Caki2 (cell line): ENCODE data around the gene DOCK10. TPM values are rescaled to one million over a fixed set of nuclear protein-coding genes. Genes with fewer than 3 reads are reported as not detected.

Source experiments
- DNase-seq: peaks from one replicate; pipeline ENCODE4 v3.0.0-alpha.2; 2015; ENCODE audit warnings: low read depth
- in situ Hi-C: cut with HindIII; loops from 2 replicates; pipeline ENCODE4 v1.10.0; 2016; ENCODE audit warnings: low sequenced_read_pairs, low pct_unique_long_range_greater_than_20kb, mixed read lengths
- total RNA-seq: library from RNA; depleted of rRNA; stranded (reverse); fragments of >200 nt; shearing (Covaris generic); gene quantifications from 2 replicates; pipeline ENCODE4 v1.2.3, GENCODE V29; 2014; ENCODE audit warnings: low replicate concordance

The DOCK10 gene
- total RNA-seq, 1 experiment from 2014 or later: 11.6 TPM

DNA sequence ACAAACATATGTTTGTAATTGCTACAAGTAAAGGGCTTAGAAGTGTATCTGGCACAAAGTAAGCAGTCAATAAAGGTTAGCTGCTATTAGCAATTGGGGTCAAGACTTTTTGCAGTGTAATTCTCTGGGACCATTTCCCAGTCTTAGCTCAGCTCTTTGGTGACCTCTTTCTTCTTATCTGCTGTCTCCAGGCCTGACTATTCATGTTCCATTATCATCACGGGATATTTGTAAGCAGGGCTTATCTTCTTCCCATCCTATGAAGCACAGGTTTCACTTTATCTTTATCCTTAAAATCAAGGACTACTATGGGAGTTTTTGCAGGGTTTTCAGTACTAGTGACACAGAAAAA is 131.7 kb downstream of the DOCK10 start:
- DNase-seq: no peak
- in situ Hi-C loops: no loop called here

DNA sequence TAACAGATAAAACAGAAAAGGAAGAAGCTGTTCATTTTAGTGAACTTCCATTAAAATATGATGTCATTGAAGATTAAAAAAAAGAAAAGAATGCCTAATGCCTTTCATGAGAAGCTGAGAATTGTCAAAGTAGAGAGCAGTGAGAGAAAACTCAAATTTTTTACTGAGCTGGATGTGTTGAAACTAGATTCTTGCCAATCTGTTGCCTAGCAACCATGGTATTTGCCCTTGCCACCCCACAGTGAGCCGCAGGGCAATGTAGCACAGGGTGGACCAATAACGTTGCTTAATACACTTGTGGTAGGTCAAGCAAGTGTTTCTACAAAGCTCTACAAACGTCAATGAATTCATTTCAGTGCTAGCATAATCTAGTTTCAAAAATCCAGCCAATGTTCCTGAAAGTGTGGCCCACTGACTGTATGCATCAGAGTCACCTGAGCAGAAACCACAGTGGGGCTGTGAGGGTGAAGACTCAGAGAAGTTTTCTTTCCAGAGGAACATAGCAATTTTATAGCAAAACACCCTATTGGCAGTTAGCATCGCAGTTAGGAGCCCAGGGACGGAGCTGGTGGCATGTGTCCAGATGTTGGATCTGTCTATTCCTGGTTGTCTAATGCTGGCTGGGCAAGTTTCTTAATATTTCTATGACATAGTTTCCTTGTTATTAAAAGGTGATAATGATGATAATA is 132.2 kb downstream of the DOCK10 start:
- in situ Hi-C loops: no loop called here
- DNase-seq: peak; percentile 65

DNA sequence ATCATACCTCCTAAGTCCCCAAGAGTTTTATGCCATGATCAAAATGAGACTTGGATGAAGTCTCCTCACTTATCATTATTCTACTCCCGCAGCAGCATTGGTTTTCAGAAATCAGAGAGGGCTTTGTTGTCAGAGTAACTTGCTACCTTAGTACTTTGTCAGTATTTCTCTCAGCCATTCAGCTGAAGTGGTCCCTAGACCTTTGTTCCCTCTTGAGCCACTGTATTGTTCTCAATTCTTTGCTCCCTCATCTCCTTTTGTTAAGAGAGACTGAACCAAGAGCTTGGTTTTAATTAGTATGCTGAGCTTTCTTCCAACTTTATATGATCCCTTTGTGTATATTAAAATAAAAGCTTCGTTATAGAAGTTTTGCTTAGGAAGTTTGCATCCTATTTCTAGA is 133.4 kb downstream of the DOCK10 start:
- in situ Hi-C loops: no loop called here

DNA sequence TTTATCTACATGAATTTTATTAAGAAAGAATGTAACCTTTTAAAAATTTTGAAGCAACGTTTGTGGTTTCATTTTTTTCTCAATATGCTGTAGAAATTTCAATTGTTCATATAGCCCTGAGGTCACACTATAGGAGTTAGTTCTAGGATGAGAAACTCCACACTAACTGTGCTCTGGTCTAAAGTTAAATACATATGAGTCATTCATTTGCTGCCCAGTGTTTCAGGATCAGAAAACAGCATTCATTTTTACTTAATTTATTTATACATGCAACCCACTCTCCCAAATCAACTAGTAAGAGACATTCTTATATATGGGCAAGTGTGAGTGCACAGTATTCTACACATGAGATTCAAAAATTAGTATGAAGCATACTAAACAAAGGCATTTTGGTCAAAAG is 137.9 kb downstream of the DOCK10 start:
- DNase-seq: no peak
- in situ Hi-C loops: no loop called here

More for the DNA sequence above, 133.4 kb downstream of the DOCK10 start:
- no peak for DNase-seq

GRCh38 chr2:224903621-224904020 is 138.6 kb downstream of the DOCK10 start:
- in situ Hi-C loops: no loop called here
- no peak for DNase-seq

- in situ Hi-C loops: no loop called here
- no peak for DNase-seq
These were observed 141.1 kb downstream of the DOCK10 start for GRCh38 chr2:224901121-224901676.

DNA sequence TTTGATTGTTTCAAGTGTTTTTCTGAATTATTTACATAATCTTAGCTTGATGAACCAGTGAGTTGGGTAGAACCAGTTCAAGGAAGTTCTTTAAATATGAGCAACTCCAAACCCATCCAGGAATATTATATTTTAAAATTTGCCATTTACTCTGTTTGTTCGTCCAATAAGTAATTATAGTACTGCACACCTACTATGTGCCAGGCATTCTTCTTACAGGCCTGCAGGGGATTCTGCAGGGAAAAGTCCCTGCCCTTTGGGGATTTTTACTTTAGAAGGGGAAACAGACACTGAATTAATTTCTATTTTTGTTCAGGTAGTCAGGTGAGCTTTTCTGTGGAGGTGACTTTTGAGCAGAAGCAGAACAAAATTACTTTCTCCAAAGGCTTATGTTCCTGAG is 146.9 kb downstream of the DOCK10 start:
- in situ Hi-C loops: no loop called here
- no peak for DNase-seq

- DNase-seq: no peak
- in situ Hi-C loops: no loop called here
These were observed 147.9 kb downstream of the DOCK10 start for GRCh38 chr2:224894356-224894755.

- DNase-seq: no peak
- in situ Hi-C loops: no loop called here
These were observed 148.4 kb downstream of the DOCK10 start for GRCh38 chr2:224893848-224894247.

DNA sequence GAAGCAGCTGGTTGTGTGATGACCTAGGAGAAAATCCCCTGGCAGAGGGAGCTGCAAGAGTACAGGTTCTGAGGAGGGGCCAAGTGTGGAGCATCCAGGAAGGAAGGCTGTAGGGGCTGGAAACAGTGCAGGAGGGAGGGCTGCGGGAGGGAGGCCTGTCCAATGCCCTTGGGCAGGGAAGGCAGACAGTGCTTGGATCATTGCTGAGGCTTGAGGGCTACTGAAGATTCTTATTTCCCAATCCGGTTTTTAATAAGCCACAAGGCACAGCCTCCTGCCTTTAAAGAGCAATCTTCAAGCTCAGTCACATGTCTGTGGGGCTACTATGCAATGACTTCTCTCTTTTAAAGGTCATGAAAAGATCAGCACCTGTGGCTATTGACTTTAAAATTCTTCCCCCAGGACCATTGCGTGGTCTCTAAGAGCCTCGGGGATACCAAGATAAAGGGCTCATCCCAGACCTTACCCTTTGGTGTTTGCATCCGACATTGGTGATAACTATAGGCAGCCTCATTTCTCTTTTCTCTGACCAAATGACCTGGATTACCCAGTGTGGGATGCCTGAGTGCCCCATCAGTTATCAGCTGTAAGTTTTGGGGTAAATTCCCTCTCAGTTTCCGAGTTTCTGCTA is 149.6 kb downstream of the DOCK10 start:
- no peak for DNase-seq
- in situ Hi-C loops: no loop called here

- in situ Hi-C loops: no loop called here
- DNase-seq: no peak
These were observed 151.9 kb downstream of the DOCK10 start for GRCh38 chr2:224890372-224890771.

GRCh38 chr2:224887141-224887540 is 155.1 kb downstream of the DOCK10 start:
- DNase-seq: no peak
- in situ Hi-C loops: no loop called here

DNA sequence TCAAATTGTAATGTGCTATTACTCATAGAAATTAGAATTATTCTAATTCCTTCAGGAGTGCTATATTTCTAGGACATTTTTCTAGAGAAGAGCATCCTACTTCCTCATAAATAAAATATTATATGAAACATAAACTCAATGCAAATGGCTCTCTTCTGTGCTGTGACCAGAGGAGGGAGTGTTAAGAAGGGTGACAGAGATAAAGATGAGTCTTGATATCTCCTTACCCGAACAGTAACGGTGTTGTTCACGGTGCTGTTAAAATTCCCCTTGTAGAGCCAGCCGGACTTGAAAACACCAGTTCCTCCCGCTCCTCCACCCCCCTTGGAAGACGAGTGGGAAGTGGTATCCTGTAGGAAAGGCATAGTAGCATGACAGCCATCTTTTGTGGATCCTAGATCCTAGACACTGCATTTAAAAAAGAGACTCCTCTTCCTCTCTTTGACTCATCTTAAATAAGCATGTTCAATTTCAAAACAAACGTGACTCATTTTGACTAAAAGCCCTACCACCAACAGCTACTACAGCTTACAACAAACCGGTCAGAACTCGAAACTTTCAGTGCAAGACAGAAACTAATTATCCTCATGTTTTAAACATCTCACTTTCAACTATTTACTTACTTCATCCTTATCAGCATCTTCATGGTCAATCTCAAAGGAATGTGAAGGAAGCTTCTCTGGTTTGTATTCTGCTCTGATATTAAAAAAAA is 156.3 kb downstream of the DOCK10 start:
- in situ Hi-C loops: no loop called here
- DNase-seq: peak; percentile 58

GRCh38 chr2:224885291-224885690 is 157.0 kb downstream of the DOCK10 start:
- in situ Hi-C loops: no loop called here
- no peak for DNase-seq

DNA sequence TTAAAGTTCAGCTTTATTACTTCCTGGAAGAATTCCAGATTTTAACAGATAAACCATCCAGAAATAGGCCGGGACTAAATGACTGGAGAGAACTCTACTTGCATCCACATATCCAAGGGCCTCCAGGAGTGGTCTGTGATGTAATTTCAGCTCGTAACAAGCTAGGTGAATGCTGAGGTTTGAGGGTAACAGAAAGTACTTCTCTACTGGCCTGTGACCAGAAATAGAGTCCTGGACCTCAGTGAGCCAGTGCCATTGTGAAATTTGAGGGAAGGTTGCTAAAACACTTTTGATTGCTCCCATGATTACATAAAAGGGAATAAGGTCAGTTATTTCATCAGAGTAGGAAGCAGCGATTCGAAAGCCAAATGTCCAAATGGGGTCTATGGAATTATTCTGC is 158.1 kb downstream of the DOCK10 start:
- in situ Hi-C loops: no loop called here

GRCh38 chr2:224883700-224884099 is 158.6 kb downstream of the DOCK10 start:
- DNase-seq: peak; percentile 59
- in situ Hi-C loops: no loop called here

More for the DNA sequence above, 158.1 kb downstream of the DOCK10 start:
- DNase-seq: peak; percentile 66

DNA sequence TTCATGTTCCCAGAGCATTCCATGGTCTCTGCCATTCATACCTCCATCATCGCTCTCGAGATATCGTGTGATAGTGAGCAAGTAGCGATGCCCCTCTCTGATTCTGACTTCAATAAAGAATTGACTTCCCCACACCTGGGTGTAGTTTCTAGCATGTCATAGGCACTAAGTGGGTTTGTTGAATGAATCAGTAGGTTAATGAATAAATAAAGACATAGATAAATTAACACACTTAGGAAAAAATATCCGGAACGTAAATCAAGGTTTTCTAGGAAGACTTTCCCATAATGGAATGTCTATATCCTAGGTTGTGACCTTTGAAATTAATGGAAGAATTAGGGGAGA is 159.1 kb downstream of the DOCK10 start:
- in situ Hi-C loops: no loop called here

DNA sequence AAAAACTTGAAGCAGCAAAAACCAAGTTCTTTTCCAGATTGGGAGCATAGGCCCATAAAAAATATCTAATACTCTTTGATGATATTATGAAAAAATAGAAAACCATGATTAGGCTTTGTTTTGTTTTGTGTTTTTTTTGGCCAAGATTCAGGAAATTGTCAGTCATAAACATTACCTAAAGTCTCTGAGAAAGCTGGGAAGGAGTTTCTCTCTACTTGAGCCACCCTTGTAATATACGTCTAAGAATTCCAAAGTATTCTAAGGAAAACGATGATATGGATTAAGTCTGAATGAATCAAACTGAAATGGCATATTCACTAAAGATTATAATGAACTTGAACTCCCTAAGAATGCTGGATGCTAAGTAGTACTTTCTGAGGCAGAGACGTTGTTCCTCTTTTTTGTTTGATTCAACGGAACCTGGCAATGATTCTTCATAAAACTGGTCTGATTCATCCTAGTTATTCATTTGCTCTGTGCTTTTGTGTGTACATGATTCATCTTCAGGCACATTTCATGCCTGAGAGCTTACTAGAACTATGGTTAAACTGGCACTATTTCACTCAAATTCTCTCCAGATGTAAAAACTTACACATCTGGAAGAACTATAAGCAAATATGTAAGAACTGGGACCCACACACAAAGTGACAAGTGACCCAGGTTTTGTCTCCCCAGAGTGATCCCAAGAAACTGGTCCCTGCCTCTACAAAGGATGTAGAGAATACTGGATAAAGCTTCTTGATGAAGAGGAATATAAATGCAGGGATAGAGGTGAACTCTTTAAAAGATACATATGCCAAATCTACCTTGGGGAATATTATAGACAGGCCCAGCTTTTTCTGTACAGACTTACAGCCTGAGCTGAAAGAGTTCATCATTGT is 159.7 kb downstream of the DOCK10 start:
- in situ Hi-C loops: no loop called here
- DNase-seq: peak; percentile 90

More for the DNA sequence above, 159.1 kb downstream of the DOCK10 start:
- peak; percentile 75 for DNase-seq
